GM12801 (cell line): ENCODE measurements around the gene TACC3.

ENCODE experiments used
- CTCF ChIP-seq: IDR thresholded peaks from one replicate; pipeline ENCODE4 v1.5.1; 2011; ENCODE audit warnings: control low read depth; ENCODE audit not compliant: insufficient read length; ENCODE audit errors: extremely low read depth

Gene TACC3

GRCh38 chr4:1750381-1751154, 29.2 kb downstream of the TACC3 start:
- no peak for TF ChIP-seq CTCF

GRCh38 chr4:1751155-1751918, 30.0 kb downstream of the TACC3 start:
- TF ChIP-seq CTCF, result no peak

GRCh38 chr4:1751919-1752283, 30.6 kb downstream of the TACC3 start:
- no peak for TF ChIP-seq CTCF

GRCh38 chr4:1752284-1753041, 31.1 kb downstream of the TACC3 start:
- no peak for TF ChIP-seq CTCF

GRCh38 chr4:1753294-1753696, 32.0 kb downstream of the TACC3 start:
- no peak for TF ChIP-seq CTCF

GRCh38 chr4:1753697-1754311, 32.5 kb downstream of the TACC3 start:
- no peak for TF ChIP-seq CTCF

GRCh38 chr4:1754336-1754735, 33.0 kb downstream of the TACC3 start:
- no peak for TF ChIP-seq CTCF
